ENCODE measurements around the gene OR5D16. TPM values are rescaled to one million over a fixed set of nuclear protein-coding genes. Genes with fewer than 3 reads are reported as not detected.
"Not testable (repeated sequence)": the region's sequence is repeated elsewhere in the genome, so short reads cannot be mapped to it uniquely, and the experiment has no call there.

The OR5D16 gene
- polyA plus RNA-seq, 1 experiment: not detected

GRCh38 chr11:55852141-55852540 lies 13.6 kb downstream of the OR5D16 start:
- no peaks in the 10 kb centered on the region for H3K36me3 ChIP-seq (ENCODE audit: control insufficient read depth, insufficient read depth, low read length)
- no peak overlapping the region for H3K4me3 ChIP-seq (ENCODE audit: low read depth, low read length)
- no peak for DNase-seq (ENCODE audit: low read depth)
- POLR2A ChIA-PET: no interaction called here
- CTCF ChIA-PET: no interaction called here
- TF ChIP-seq, protein P1, sequence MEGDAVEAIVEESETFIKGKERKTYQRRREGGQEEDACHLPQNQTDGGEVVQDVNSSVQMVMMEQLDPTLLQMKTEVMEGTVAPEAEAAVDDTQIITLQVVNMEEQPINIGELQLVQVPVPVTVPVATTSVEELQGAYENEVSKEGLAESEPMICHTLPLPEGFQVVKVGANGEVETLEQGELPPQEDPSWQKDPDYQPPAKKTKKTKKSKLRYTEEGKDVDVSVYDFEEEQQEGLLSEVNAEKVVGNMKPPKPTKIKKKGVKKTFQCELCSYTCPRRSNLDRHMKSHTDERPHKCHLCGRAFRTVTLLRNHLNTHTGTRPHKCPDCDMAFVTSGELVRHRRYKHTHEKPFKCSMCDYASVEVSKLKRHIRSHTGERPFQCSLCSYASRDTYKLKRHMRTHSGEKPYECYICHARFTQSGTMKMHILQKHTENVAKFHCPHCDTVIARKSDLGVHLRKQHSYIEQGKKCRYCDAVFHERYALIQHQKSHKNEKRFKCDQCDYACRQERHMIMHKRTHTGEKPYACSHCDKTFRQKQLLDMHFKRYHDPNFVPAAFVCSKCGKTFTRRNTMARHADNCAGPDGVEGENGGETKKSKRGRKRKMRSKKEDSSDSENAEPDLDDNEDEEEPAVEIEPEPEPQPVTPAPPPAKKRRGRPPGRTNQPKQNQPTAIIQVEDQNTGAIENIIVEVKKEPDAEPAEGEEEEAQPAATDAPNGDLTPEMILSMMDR (IDR thresholded peaks at IDR 0.05; ENCODE audit: insufficient read depth, low read depth, low read length): no peak
- no peaks in the 10 kb centered on the region for H3K27me3 ChIP-seq (ENCODE audit: control insufficient read depth, insufficient read depth, low read length)

GRCh38 chr11:55854704-55855103 lies 16.2 kb downstream of the OR5D16 start:
- Histone ChIP-seq H3K4me3 (ENCODE audit: low read depth, low read length) (no peak overlapping the region), H3K36me3 (ENCODE audit: control insufficient read depth, insufficient read depth, low read length) (no peaks in the 10 kb centered on the region), H3K27me3 (ENCODE audit: control insufficient read depth, insufficient read depth, low read length) (no peaks in the 10 kb centered on the region)
- TF ChIP-seq, protein P1 (IDR thresholded peaks at IDR 0.05; ENCODE audit: insufficient read depth, low read depth, low read length): no peak
- ChIA-PET POLR2A (no interaction called here), CTCF (no interaction called here)
- DNase-seq (ENCODE audit: low read depth): no peak

DNA sequence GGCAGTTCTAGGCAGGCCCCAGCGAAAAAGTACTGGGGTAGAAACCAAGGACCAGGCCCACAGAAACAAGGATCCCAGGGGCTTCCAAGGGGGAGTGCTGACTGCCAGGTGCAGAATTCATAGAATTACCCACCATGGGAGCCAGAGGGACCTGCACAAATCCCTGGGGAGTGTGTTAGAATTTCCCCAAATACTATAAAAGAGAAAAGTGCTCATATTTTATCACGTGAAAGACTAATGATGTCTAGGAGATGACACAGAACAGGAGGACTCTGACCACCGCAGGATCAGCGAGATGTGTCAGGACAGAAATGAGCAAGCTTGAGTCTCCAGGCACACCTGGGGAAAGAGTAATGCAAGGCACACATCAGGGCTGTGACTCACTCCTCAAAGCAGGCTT lies 28.8 kb downstream of the OR5D16 start:
- DNase-seq (ENCODE audit: low read depth); H3K4me3 ChIP-seq (ENCODE audit: low read depth, low read length); POLR2A ChIA-PET; CTCF ChIA-PET; H3K27me3 ChIP-seq (ENCODE audit: control insufficient read depth, insufficient read depth, low read length); H3K36me3 ChIP-seq (ENCODE audit: control insufficient read depth, insufficient read depth, low read length): not testable (repeated sequence)

DNA sequence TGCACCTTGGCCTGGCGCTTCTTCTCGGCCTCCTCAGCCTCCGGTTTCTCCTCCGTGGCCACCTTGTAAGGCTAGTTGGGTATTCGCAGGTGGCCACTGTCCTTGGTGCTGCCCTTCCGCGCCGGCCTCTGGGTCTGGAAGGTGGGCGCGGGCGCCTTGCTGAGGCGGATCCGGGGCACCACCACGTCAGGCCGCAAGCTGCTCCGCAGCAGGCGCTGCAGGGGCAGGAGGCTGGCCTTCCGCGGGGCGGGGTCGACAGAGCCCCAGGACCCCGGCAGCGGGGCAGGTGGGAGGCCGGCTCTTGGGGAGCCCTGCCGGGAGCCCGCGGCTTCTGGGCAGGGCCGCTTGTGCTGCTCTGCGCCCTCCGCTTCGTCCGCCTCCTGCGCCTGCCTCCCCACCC lies 34.2 kb downstream of the OR5D16 start:
- CTCF ChIA-PET; H3K4me3 ChIP-seq (ENCODE audit: low read depth, low read length); DNase-seq (ENCODE audit: low read depth); H3K27me3 ChIP-seq (ENCODE audit: control insufficient read depth, insufficient read depth, low read length); H3K36me3 ChIP-seq (ENCODE audit: control insufficient read depth, insufficient read depth, low read length); POLR2A ChIA-PET: not testable (repeated sequence)

- H3K27me3 ChIP-seq (ENCODE audit: control insufficient read depth, insufficient read depth, low read length); CTCF ChIA-PET; H3K4me3 ChIP-seq (ENCODE audit: low read depth, low read length); DNase-seq (ENCODE audit: low read depth); H3K36me3 ChIP-seq (ENCODE audit: control insufficient read depth, insufficient read depth, low read length); POLR2A ChIA-PET: not testable (repeated sequence)
Measured at GRCh38 chr11:55873146-55873545, 34.6 kb downstream of the OR5D16 start.

- POLR2A ChIA-PET: not testable (repeated sequence)
Measured at GRCh38 chr11:55882997-55883396, 44.4 kb downstream of the OR5D16 start, which contains the start of gene TRIM51. TRIM51 (plus strand) TSS chr11:55883297; CDS start chr11:55885429, 2,132 bp downstream.

DNA sequence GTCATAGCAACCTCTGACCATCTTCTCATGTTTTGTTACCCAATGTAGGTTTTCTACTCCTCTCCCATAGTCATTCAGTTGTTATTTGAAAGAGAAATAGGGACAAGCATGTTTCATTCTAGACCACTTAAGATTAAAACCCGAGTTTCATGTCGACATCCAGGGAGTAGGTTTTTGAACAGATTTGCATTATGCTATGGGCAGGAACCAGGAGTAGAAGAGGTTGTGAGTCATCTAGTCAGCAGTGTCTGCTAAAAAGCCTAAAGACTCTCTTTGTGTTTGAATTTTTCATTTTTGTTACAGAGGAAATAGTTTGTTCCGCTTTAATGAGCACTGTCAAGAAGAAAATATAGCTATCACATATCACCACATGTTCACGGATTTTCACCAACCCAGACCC lies 46.4 kb downstream of the OR5D16 start:
- H3K27me3 ChIP-seq (ENCODE audit: control insufficient read depth, insufficient read depth, low read length); DNase-seq (ENCODE audit: low read depth); POLR2A ChIA-PET; H3K36me3 ChIP-seq (ENCODE audit: control insufficient read depth, insufficient read depth, low read length); H3K4me3 ChIP-seq (ENCODE audit: low read depth, low read length); CTCF ChIA-PET: not testable (repeated sequence)

More at GRCh38 chr11:55882997-55883396, 44.4 kb downstream of the OR5D16 start, which contains the start of gene TRIM51:
- H3K4me3 ChIP-seq (ENCODE audit: low read depth, low read length); CTCF ChIA-PET; DNase-seq (ENCODE audit: low read depth); H3K27me3 ChIP-seq (ENCODE audit: control insufficient read depth, insufficient read depth, low read length); H3K36me3 ChIP-seq (ENCODE audit: control insufficient read depth, insufficient read depth, low read length): not testable (repeated sequence)

DNA sequence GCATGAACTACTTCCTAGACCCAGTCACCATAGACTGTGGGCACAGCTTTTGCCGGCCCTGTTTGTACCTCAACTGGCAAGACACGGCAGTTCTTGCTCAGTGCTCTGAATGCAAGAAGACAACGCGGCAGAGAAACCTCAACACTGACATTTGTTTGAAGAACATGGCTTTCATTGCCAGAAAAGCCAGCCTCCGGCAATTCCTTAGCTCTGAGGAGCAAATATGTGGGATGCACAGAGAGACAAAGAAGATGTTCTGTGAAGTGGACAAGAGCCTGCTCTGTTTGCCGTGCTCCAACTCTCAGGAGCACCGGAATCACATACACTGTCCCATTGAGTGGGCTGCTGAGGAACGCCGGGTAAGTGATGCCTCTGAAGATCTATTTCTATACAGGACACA lies 46.9 kb downstream of the OR5D16 start:
- POLR2A ChIA-PET; H3K36me3 ChIP-seq (ENCODE audit: control insufficient read depth, insufficient read depth, low read length); CTCF ChIA-PET; H3K4me3 ChIP-seq (ENCODE audit: low read depth, low read length); DNase-seq (ENCODE audit: low read depth); H3K27me3 ChIP-seq (ENCODE audit: control insufficient read depth, insufficient read depth, low read length): not testable (repeated sequence)

Small RNA genes lying within 50 kb of the gene (small RNA-seq; reads per million reads assigned to genes)
- not detected for gene AC036111.3 (ENCODE audit: insufficient read length, low read depth, low replicate concordance)

Other genes with a start within 250 kb of the OR5D16 start
- not detected in 2 replicates for gene OR4C11, start 231.1 kb upstream of the OR5D16 start, polyA plus RNA-seq (2011; rRNA removed)
- not detected in 2 replicates for gene OR4P4, start 203.6 kb upstream of the OR5D16 start, polyA plus RNA-seq (2011; rRNA removed)
- not detected in 2 replicates for gene OR4S2, start 190.4 kb upstream of the OR5D16 start, polyA plus RNA-seq (2011; rRNA removed)
- gene OR4C6, start 176.6 kb upstream of the OR5D16 start, polyA plus RNA-seq (2011; rRNA removed): not detected in 2 replicates
- gene OR5D13, start 65.3 kb upstream of the OR5D16 start, polyA plus RNA-seq (2011; rRNA removed): not detected in 2 replicates
- gene OR5D14, start 43.2 kb upstream of the OR5D16 start, polyA plus RNA-seq (2011; rRNA removed): not detected in 2 replicates
- not detected in 2 replicates for gene OR5L1, start 27.4 kb upstream of the OR5D16 start, polyA plus RNA-seq (2011; rRNA removed)
- gene OR5D18, start 19.1 kb upstream of the OR5D16 start, polyA plus RNA-seq (2011; rRNA removed): not detected in 2 replicates
- gene OR5L2, start 11.5 kb upstream of the OR5D16 start, polyA plus RNA-seq (2011; rRNA removed): not detected in 2 replicates
- not detected in 2 replicates for gene TRIM51, start 44.5 kb downstream of the OR5D16 start, polyA plus RNA-seq (2011; rRNA removed)
- not detected in 2 replicates for gene OR5W2, start 75.8 kb downstream of the OR5D16 start, polyA plus RNA-seq (2011; rRNA removed)
- not detected in 2 replicates for gene OR5I1, start 97.6 kb downstream of the OR5D16 start, polyA plus RNA-seq (2011; rRNA removed)
- gene OR10AG1, start 131.2 kb downstream of the OR5D16 start, polyA plus RNA-seq (2011; rRNA removed): not detected in 2 replicates
- gene OR5F1, start 155.9 kb downstream of the OR5D16 start, polyA plus RNA-seq (2011; rRNA removed): not detected in 2 replicates
- not detected in 2 replicates for gene OR5AS1, start 188.9 kb downstream of the OR5D16 start, polyA plus RNA-seq (2011; rRNA removed)